ENCODE data around the gene DLG2.
A peak's percentile ranks its signal among the peaks of the same experiment; 100 is the strongest.
"Not testable (repeated sequence)": the region's sequence is repeated elsewhere in the genome, so short reads cannot be mapped to it uniquely, and the experiment has no call there.

Gene DLG2

GRCh38 chr11:85647604-85648299, 20.6 kb upstream of the DLG2 start, which contains the start of gene TMEM126A:
TSS of gene TMEM126A (plus strand) at chr11:85647967. CDS start at chr11:85650256, 2,289 bp downstream.
- H3K4me3 ChIP-seq (ENCODE audit: low read length): peak within 1 kb of the TSS; percentile 86
- peak; percentile 82 for DNase-seq (ENCODE audit: low read depth, low spot score)

GRCh38 chr11:85647078-85647477, 19.9 kb upstream of the DLG2 start:
- DNase-seq (ENCODE audit: low read depth, low spot score): no peak
- peak overlapping the region; percentile 86 for H3K4me3 ChIP-seq (ENCODE audit: low read length)

- no peak overlapping the region for H3K4me3 ChIP-seq (ENCODE audit: low read length)
- DNase-seq (ENCODE audit: low read depth, low spot score): no peak
Measured at GRCh38 chr11:85643191-85643614, 16.1 kb upstream of the DLG2 start.

GRCh38 chr11:85634747-85635146, 7.6 kb upstream of the DLG2 start:
- DNase-seq (ENCODE audit: low read depth, low spot score): no peak
- no peak overlapping the region for H3K4me3 ChIP-seq (ENCODE audit: low read length)

GRCh38 chr11:85628771-85629341, 1.7 kb upstream of the DLG2 start:
- DNase-seq (ENCODE audit: low read depth, low spot score): no peak
- peak overlapping the region; percentile 93 for H3K4me3 ChIP-seq (ENCODE audit: low read length)

GRCh38 chr11:85627998-85628770, 1.0 kb upstream of the DLG2 start, which contains the start of gene TMEM126B:
TSS of gene TMEM126B (plus strand) at chr11:85628593. CDS start at chr11:85628608, 15 bp downstream.
- DNase-seq (ENCODE audit: low read depth, low spot score): peak; percentile 91
- H3K4me3 ChIP-seq (ENCODE audit: low read length): peak within 1 kb of the TSS; percentile 93

GRCh38 chr11:85626496-85626895, 648 bp downstream of the DLG2 start:
- no peak overlapping the region for H3K4me3 ChIP-seq (ENCODE audit: low read length)
- no peak for DNase-seq (ENCODE audit: low read depth, low spot score)

- DNase-seq (ENCODE audit: low read depth, low spot score): no peak
- no peak overlapping the region for H3K4me3 ChIP-seq (ENCODE audit: low read length)
Measured at GRCh38 chr11:85620256-85620655, 6.9 kb downstream of the DLG2 start.

- DNase-seq (ENCODE audit: low read depth, low spot score): no peak
Measured at GRCh38 chr11:85619499-85619898, 7.6 kb downstream of the DLG2 start.

GRCh38 chr11:85611643-85612042, 15.5 kb downstream of the DLG2 start:
- not testable (repeated sequence) for H3K4me3 ChIP-seq (ENCODE audit: low read length); DNase-seq (ENCODE audit: low read depth, low spot score)

More at GRCh38 chr11:85619499-85619898, 7.6 kb downstream of the DLG2 start:
- no peak overlapping the region for H3K4me3 ChIP-seq (ENCODE audit: low read length)

- H3K4me3 ChIP-seq (ENCODE audit: low read length); DNase-seq (ENCODE audit: low read depth, low spot score): not testable (repeated sequence)
Measured at GRCh38 chr11:85609286-85609685, 17.9 kb downstream of the DLG2 start.

- not testable (repeated sequence) for H3K4me3 ChIP-seq (ENCODE audit: low read length); DNase-seq (ENCODE audit: low read depth, low spot score)
Measured at GRCh38 chr11:85608621-85609020, 18.5 kb downstream of the DLG2 start.

GRCh38 chr11:85606237-85606636, 20.9 kb downstream of the DLG2 start:
- not testable (repeated sequence) for H3K4me3 ChIP-seq (ENCODE audit: low read length); DNase-seq (ENCODE audit: low read depth, low spot score)

- no peak for DNase-seq (ENCODE audit: low read depth, low spot score)
- no peak overlapping the region for H3K4me3 ChIP-seq (ENCODE audit: low read length)
Measured at GRCh38 chr11:85603220-85603619, 23.9 kb downstream of the DLG2 start.

GRCh38 chr11:85602526-85603213, 24.5 kb downstream of the DLG2 start:
- no peak for DNase-seq (ENCODE audit: low read depth, low spot score)
- H3K4me3 ChIP-seq (ENCODE audit: low read length): no peak overlapping the region

GRCh38 chr11:85599083-85599482, 28.1 kb downstream of the DLG2 start:
- DNase-seq (ENCODE audit: low read depth, low spot score): no peak
- H3K4me3 ChIP-seq (ENCODE audit: low read length): no peak overlapping the region

GRCh38 chr11:85596886-85597285, 30.3 kb downstream of the DLG2 start:
- no peak for DNase-seq (ENCODE audit: low read depth, low spot score)
- no peak overlapping the region for H3K4me3 ChIP-seq (ENCODE audit: low read length)

- no peak overlapping the region for H3K4me3 ChIP-seq (ENCODE audit: low read length)
- DNase-seq (ENCODE audit: low read depth, low spot score): peak; percentile 35
Measured at GRCh38 chr11:85595285-85595884, 31.8 kb downstream of the DLG2 start.
